ENCODE measurements around the gene PPY.
"Not testable (repeated sequence)": the region's sequence is repeated elsewhere in the genome, so short reads cannot be mapped to it uniquely, and the experiment has no call there.

PPY gene

GRCh38 chr17:43901861-43902589, 40.3 kb downstream of the PPY start:
- no peak for DNase-seq

- no peak for DNase-seq
Observed at GRCh38 chr17:43900858-43901754, 41.2 kb downstream of the PPY start.

- DNase-seq, result peak; percentile 39 to 61 (median 46)
Observed at GRCh38 chr17:43900183-43900857, 42.0 kb downstream of the PPY start.

DNA sequence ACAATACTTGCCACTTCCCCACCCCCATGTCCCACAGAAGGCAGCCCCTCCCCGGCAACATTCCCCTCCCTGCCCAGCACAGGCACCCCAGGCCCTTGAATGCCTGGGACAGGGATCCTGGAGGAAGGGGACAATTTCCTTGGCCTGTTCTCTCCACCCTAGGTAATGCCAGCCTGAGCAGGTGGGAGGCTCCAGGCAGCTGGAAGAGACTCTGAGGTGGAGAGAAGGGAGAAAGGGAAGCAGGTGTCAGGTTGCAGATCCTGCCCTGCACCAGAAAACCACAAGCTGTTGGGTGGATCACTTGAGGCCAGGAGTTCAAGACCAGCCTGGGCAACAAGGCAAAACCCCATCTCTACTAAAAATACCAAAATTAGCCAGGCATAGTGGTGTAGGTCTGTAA, 43.8 kb downstream of the PPY start:
- no peak for DNase-seq

- DNase-seq, result no peak
Observed at GRCh38 chr17:43897831-43898230, 44.4 kb downstream of the PPY start.

- not testable (repeated sequence) for DNase-seq
Observed at GRCh38 chr17:43894494-43894893, 47.8 kb downstream of the PPY start.

DNA sequence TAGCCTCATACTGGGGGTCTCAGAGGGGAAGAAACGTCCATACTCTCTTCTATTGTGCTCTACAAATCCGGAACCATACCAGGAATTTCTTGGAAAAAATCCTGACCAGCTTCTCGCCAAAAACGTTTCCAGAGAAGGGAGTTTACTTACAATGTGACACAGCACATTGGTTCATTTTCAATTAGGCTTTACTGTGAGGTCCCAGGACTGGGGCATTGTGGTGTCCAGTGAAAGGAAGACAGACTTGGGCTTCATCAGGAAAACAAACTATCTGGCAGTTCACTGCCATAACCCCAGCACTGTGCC, 49.7 kb downstream of the PPY start:
- DNase-seq, result no peak

- no peak for DNase-seq
Observed at GRCh38 chr17:43891851-43892646, 50.2 kb downstream of the PPY start.

All from activated CD4-positive, CD25-positive, alpha-beta regulatory T cell (primary cell).